KMS-11 (cell line): ENCODE measurements around the gene LPP.

Experiments used
- H2AFZ ChIP-seq: fragments of 200-600 bp; sonication (generic); 2 replicates; pipeline ENCODE4 v1.6.1; 2016; ENCODE audit warnings: antibody characterized with exemption, mixed run types, low read depth
- H3K27ac ChIP-seq: fragments of 200-600 bp; sonication (generic); 2 replicates; pipeline ENCODE4 v1.6.1; 2016; ENCODE audit warnings: mild to moderate bottlenecking, mixed run types
- H3K27me3 ChIP-seq: fragments of 200-600 bp; sonication (generic); 2 replicates; pipeline ENCODE4 v1.6.1; 2017; ENCODE audit warnings: mild to moderate bottlenecking, low read depth, mixed run types, moderate library complexity; ENCODE audit not compliant: insufficient read depth
- H3K36me3 ChIP-seq: fragments of 200-600 bp; sonication (generic); 2 replicates; pipeline ENCODE4 v1.6.1; 2017; ENCODE audit warnings: mild to moderate bottlenecking, mixed run types; ENCODE audit not compliant: insufficient read depth
- H3K4me1 ChIP-seq: fragments of 200-600 bp; sonication (generic); 2 replicates; pipeline ENCODE4 v1.6.1; 2016; ENCODE audit warnings: mild to moderate bottlenecking, low read depth, mixed run types; ENCODE audit not compliant: poor library complexity, severe bottlenecking
- H3K4me2 ChIP-seq: fragments of 200-600 bp; sonication (generic); 2 replicates; pipeline ENCODE4 v1.7.0; 2016; ENCODE audit warnings: mild to moderate bottlenecking, mixed run types
- H3K4me3 ChIP-seq: fragments of 200-600 bp; sonication (generic); IDR thresholded peaks from 2 replicates; pipeline ENCODE4 v1.6.1; 2017; ENCODE audit warnings: low read depth, low read length, mixed read lengths; ENCODE audit not compliant: insufficient read depth
- H3K79me2 ChIP-seq: fragments of 200-600 bp; sonication (generic); 2 replicates; pipeline ENCODE4 v1.6.1; 2016; ENCODE audit warnings: low read depth, mixed run types; ENCODE audit not compliant: insufficient read depth
- H3K9ac ChIP-seq: fragments of 200-600 bp; sonication (generic); 2 replicates; pipeline ENCODE4 v1.6.1; 2016; ENCODE audit warnings: mild to moderate bottlenecking, mixed run types
- H4K20me1 ChIP-seq: fragments of 200-600 bp; sonication (generic); 2 replicates; pipeline ENCODE4 v1.6.1; 2016; ENCODE audit warnings: mild to moderate bottlenecking, mixed run types; ENCODE audit not compliant: insufficient read depth
- TF ChIP-seq, protein P1 (sequence below): fragments of 200-600 bp; sonication (generic); conservative IDR thresholded peaks from 2 replicates; pipeline ENCODE4 v1.6.1; 2017; ENCODE audit warnings: low read depth, mild to moderate bottlenecking, antibody characterized with exemption, low read length, moderate library complexity, mixed read lengths

Gene LPP

DNA sequence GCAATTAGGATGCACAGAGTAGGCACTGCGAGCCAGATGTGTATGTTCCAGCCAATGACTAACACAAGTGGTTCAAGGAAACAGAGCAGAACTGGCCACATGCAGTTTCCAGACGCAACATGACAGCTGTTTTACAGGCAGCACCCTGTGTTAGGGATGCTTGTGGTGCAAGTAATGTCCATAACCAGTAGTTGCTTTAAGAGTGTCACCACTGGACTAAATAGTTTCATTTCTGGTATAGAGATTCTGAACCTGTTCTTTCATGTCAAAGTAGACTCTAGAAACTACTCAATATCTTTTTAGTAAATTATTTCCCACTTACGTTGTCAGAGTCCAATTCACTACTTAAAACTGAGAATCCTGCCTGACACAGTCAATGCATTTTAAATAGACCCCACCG lies 14.5 kb upstream of the LPP start:
- H3K9ac ChIP-seq: no peak overlapping the region
- TF ChIP-seq, protein P1, sequence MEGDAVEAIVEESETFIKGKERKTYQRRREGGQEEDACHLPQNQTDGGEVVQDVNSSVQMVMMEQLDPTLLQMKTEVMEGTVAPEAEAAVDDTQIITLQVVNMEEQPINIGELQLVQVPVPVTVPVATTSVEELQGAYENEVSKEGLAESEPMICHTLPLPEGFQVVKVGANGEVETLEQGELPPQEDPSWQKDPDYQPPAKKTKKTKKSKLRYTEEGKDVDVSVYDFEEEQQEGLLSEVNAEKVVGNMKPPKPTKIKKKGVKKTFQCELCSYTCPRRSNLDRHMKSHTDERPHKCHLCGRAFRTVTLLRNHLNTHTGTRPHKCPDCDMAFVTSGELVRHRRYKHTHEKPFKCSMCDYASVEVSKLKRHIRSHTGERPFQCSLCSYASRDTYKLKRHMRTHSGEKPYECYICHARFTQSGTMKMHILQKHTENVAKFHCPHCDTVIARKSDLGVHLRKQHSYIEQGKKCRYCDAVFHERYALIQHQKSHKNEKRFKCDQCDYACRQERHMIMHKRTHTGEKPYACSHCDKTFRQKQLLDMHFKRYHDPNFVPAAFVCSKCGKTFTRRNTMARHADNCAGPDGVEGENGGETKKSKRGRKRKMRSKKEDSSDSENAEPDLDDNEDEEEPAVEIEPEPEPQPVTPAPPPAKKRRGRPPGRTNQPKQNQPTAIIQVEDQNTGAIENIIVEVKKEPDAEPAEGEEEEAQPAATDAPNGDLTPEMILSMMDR: no peak
- H3K4me3 ChIP-seq: no peak overlapping the region
- no peaks in the 10 kb centered on the region for H3K27me3 ChIP-seq
- H3K36me3 ChIP-seq: no peaks in the 10 kb centered on the region
- H4K20me1 ChIP-seq: no peaks in the 10 kb centered on the region
- no peaks in the 10 kb centered on the region for H3K79me2 ChIP-seq
- H3K27ac ChIP-seq: no peak overlapping the region
- no peak overlapping the region for H2AFZ ChIP-seq
- no peaks in the 10 kb centered on the region for H3K4me1 ChIP-seq
- H3K4me2 ChIP-seq: no peak overlapping the region

DNA sequence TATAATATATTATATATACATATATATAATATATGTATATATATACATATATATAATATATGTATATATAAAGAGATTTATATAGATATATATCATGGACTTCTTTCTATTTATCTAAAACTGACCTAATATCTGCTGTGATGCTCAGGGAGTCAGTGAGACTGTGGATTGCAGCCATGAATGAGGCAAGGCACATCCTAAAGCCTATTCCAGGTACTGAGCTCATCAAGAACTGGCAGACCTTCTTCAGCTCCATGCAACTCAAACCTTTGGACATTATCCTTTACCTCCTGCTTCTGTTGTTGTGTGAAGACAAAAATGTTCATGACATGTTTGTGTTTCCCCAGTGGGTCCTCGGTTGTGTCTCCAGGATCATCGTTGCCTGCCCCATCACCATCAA lies 7.7 kb upstream of the LPP start:
- no peak overlapping the region for H3K27ac ChIP-seq
- no peak overlapping the region for H3K9ac ChIP-seq
- no peaks in the 10 kb centered on the region for H3K79me2 ChIP-seq
- no peaks in the 10 kb centered on the region for H3K4me1 ChIP-seq
- no peaks in the 10 kb centered on the region for H4K20me1 ChIP-seq
- no peaks in the 10 kb centered on the region for H3K36me3 ChIP-seq
- no peak overlapping the region for H3K4me2 ChIP-seq
- no peaks in the 10 kb centered on the region for H3K27me3 ChIP-seq
- TF ChIP-seq, protein P1: no peak
- no peak overlapping the region for H3K4me3 ChIP-seq
- no peak overlapping the region for H2AFZ ChIP-seq

DNA sequence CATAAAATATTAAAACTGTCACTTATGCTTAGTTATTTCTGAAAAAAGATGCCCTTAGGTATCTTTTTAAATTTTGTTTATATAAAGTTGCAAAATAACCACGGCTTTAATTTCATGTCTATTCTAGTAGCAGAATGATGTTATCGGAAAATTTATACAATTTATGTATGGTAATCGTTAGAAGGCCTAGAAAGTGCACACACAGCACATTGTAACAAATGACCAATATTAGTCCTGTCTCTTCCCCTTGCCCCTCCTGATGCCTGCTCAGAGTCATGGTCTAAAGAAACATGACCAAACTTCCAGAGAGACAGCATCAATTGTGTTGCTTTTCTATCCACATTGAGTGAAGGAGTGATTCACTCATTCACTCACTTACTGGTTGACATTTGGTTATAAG lies 6.2 kb upstream of the LPP start:
- Histone ChIP-seq H3K4me1 (peaks cover under 1% of the 10 kb centered on the region), H3K27ac (no peak overlapping the region), H3K4me3 (no peak overlapping the region), H3K27me3 (no peaks in the 10 kb centered on the region), H3K36me3 (no peaks in the 10 kb centered on the region), H3K79me2 (no peaks in the 10 kb centered on the region), H3K4me2 (no peak overlapping the region), H2AFZ (no peak overlapping the region), H4K20me1 (no peaks in the 10 kb centered on the region), H3K9ac (no peak overlapping the region)
- TF ChIP-seq, protein P1: no peak

DNA sequence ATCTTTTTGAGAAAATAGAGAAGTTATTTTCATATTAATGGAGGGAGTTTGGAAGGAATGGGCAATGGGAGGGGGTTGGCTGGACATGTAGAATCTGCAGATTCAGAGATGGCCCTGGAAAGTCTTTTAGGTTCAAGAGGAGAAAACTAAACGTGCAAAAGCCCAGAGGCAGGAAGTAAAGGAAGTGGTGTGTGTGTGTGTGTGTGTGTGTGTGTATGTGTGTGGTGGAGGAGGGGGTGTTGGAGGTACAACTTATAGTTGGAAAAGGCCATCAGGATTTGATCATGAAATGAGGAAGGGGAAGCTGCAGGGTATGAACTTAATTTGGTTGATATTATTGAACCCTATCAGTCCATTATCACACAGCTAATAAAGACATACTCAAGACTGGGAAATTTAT lies 5.6 kb upstream of the LPP start:
- Histone ChIP-seq H3K36me3 (no peaks in the 10 kb centered on the region), H3K4me1 (peaks cover 6% of the 10 kb centered on the region), H3K27me3 (no peaks in the 10 kb centered on the region), H3K4me3 (no peak overlapping the region), H3K4me2 (no peak overlapping the region), H3K9ac (no peak overlapping the region), H3K79me2 (no peaks in the 10 kb centered on the region), H4K20me1 (no peaks in the 10 kb centered on the region), H3K27ac (no peak overlapping the region), H2AFZ (no peak overlapping the region)
- TF ChIP-seq, protein P1: no peak

DNA sequence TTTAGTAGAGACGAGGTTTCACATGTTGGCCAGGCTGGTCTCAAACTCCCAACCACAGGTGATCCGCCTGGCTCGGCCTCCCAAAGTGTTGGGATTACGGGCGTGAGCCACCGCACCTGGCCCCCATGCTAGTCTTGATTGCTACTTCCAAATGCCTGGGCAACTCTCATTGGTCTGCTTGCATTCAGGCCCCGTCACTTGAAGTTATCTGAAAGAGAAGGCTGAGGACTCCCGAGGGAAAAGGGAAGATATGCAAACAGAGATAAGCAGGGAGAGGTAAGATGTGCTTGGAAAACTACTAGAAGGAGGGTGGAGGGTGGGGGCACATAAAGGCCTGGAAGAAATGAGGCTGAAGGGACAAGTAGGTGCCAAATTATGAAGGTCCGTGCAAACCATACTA lies 4.4 kb upstream of the LPP start:
- TF ChIP-seq, protein P1: no peak
- H3K4me3 ChIP-seq: no peak overlapping the region
- peaks cover 9% of the 10 kb centered on the region for H3K4me1 ChIP-seq
- no peaks in the 10 kb centered on the region for H3K36me3 ChIP-seq
- no peak overlapping the region for H3K9ac ChIP-seq
- no peaks in the 10 kb centered on the region for H3K27me3 ChIP-seq
- H3K79me2 ChIP-seq: no peaks in the 10 kb centered on the region
- no peak overlapping the region for H3K27ac ChIP-seq
- no peaks in the 10 kb centered on the region for H4K20me1 ChIP-seq
- H3K4me2 ChIP-seq: no peak overlapping the region
- no peak overlapping the region for H2AFZ ChIP-seq
